SH-SY5Y (cell line): ENCODE results near the gene CTNNA3.

Source experiments
- GATA2 ChIP-seq: IDR thresholded peaks from 2 replicates; pipeline ENCODE4 v1.6.1; 2011; ENCODE audit warnings: mild to moderate bottlenecking, low read depth, low read length
- GATA3 ChIP-seq: IDR thresholded peaks from 2 replicates; pipeline ENCODE4 v1.6.1; 2011; ENCODE audit warnings: low read depth, mild to moderate bottlenecking, low read length, moderate library complexity

- TF ChIP-seq GATA2 (no peak), GATA3 (no peak)
These were observed 1755.9 kb downstream of the CTNNA3 start for GRCh38 chr10:65940105-65940504.
